ENCODE data around the gene ITGA8.
"Not testable (repeated sequence)": the region's sequence is repeated elsewhere in the genome, so short reads cannot be mapped to it uniquely, and the experiment has no call there.

The ITGA8 gene

GRCh38 chr10:15486404-15486803, 233.3 kb downstream of the ITGA8 start:
- no peak for ATAC-seq

- ATAC-seq, result no peak
These were observed 233.9 kb downstream of the ITGA8 start for GRCh38 chr10:15485684-15486316.

- ATAC-seq, result no peak
These were observed 234.7 kb downstream of the ITGA8 start for GRCh38 chr10:15485027-15485426.

DNA sequence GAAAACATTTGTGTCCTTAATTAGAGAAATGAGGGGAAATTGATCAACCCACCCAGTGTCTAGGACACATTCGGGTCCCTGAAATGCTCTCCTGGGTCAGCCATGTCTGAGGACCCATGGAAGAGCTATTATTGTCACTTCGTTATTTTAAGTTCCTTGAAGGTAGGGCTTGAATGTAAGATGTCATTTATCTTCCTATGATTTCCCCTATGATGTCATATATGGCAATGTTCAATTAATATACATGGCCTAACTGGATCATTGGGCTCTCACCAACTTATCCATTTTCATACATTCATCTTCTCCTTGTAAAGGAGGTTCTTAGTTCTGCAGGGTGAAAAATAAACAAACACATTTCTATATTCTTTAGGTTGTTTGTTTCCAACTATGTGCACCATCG, 235.6 kb downstream of the ITGA8 start:
- no peak for ATAC-seq

DNA sequence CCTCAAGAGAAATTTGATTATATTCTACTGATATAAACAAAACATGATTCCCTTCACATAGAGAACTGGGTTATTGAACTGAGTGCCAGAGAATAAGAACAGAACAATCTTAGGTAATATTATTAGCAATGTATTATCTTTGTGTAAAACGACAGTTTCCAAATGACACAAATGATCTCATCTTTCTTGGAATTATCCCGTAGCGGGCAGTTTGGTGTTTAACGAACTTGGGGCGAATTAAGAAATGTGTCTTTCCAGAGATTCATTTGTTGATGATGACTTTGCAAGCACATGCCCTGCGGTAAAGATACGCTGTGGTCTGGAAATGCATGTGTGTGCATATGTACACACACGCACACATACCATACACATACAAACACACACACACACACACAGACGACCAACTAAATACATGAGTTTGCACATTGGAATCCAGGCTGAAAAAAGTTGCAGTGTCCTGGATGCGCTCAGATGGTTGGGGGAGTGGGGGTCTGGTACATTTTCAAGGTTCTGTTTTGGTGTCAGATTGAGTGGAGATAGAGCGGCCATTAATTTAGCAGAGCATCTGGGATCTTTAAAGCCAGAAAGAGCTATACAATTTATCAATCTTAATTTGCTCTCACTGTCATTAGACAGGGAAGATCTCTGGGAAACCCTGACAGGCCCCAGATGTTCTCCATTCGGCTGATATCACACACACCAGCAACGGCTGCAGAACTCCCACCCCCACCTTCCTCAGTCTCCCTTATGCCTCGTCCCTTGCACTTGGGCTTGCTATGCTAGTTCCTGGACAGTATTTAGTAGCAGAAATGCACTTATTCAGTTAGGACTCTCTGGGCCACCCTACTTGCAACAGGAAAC, 236.3 kb downstream of the ITGA8 start:
- ATAC-seq, result no peak

GRCh38 chr10:15482156-15482555, 237.6 kb downstream of the ITGA8 start:
- ATAC-seq, result no peak

DNA sequence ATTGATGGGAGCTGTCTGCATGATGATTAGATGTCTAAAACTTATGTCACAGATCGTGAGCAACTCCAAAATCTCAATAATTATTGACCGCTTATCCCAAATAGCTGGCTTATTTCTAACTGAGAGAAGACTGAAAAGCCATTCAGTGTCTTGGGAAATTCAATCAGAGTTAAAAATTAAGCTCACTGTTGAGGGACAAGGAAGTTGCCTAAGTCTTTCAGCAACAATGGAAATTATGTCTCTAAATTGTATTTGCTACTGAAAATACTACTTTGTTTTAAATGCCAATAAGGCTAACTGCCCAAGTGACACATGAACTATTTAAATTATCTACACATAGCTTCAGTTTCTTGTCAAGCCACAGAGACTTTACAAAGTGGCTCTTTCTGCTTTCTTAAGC, 240.8 kb downstream of the ITGA8 start:
- no peak for ATAC-seq

- no peak for ATAC-seq
These were observed 241.3 kb downstream of the ITGA8 start for GRCh38 chr10:15478429-15478828.

DNA sequence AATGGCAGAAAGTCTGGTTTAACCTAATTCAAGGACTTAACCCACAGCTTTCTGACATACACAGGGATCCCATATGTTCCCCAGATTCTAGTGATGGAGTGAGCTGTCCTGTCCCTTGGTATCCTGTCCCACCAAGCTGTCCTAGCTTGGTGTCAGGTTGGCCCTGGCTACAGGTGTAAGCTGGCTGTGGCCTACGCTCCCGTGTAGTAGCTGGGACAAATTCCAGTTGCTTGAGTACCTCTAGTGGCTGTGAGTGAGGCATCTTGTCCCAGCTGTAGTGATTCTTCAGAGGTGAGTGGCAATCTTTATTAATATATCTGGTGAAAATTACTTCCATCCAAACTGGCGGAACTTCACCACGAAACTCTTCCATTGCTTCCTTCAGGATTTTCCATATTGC, 243.4 kb downstream of the ITGA8 start:
- ATAC-seq, result no peak

DNA sequence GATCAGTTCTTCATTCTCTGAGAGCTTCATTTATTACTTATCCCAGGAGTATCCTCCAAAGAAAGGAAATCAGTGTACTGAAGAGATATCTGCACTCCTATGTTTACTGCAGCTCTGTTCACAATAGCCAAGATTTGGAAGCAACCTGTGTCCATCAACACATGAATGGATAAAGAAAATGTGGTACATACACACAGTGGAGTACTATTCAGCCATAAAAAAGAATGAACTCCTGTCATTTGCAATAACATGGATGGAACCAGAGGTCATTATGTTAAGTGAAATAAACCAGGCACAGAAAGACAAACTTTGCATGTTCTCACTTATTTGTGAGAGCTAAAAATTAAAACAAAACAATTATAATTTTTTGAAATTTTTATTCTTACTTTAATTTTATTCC, 244.3 kb downstream of the ITGA8 start:
- not testable (repeated sequence) for ATAC-seq

- no peak for ATAC-seq
These were observed 245.1 kb downstream of the ITGA8 start for GRCh38 chr10:15474671-15475070.

GRCh38 chr10:15473396-15473767, 246.3 kb downstream of the ITGA8 start:
- no peak for ATAC-seq

DNA sequence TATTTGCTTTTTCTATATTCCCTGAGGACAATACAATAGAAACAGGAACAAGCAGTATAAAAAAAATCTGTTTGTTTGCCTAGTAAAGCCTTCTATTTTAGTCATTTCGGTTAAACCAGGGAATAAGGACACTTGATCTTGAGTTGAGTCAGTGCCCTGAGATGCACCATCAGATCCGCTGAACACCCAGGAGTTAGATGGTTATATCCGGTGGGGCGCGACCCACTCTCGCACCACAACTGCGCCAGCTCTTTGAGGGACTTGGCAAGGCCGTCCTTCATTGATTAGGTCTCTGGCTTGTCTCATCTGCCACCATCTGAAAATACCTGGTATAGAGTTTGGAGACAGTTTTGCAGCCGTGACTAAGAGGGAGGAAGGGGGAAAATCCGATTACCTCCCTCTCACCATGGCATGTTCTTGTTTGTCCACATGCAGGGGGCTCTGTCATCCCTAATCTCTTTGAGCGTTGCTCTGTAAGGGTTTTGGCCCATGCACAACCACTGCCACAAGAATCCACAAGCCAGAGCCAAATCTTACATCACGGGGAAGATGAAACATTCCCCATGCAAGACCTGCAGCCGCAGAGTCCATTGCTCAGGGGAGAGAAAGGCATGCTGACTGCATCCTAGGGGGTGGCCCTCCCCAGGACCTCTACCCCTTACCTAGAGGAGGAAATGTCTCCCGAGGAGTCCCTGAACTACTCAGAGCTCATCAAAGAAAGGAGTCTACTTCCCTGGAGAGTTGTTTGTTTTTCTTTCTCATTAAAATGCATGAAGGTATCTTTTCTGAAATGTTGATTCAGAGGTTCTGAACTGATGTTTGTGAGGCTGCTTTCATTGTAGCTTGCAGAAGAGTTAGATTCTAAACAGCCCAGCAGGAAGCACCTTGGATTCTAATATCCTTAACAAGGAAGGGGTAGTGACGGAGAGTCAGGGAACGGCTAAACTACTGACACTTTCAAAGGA, 247.0 kb downstream of the ITGA8 start:
- no peak for ATAC-seq

GRCh38 chr10:15472008-15472407, 247.7 kb downstream of the ITGA8 start:
- ATAC-seq, result no peak

DNA sequence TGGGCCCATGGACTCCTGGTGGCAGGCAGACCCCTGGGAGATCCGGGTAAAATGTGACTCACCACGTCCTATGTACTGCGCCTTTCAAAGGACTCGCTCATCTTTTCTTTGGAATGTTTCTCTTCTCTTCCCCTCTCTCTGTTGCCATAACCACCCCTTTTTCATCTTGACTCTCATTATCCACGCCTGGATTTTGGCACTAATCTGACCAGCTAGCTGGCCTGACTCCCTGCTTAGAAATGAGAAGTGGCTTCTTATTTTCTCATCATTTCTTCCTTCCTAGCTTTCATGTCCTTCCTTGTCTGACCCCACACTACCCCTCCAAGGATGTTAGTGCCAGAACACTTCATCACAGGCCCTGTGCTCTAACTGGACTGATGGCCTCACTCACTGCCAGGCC, 250.6 kb downstream of the ITGA8 start:
- ATAC-seq, result no peak

DNA sequence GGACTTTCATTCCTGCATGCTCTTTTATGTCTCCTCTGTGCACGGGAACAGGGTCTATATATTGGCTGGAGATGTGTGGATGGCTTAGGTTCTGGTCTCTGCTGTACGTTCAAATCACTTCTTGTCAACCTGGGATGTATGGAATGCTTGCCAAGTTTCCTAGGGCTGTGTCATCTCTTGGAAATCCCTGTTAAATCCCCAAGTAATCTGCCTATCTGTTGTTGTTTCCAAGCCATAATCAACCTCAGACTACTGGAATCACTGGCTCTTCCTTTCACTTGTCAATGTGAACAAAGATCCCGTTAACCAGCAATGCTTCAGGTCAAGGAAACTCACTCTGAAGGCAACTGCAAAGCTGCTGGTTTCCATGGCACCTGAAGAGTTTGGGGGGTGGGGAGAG, 255.3 kb downstream of the ITGA8 start:
- no peak for ATAC-seq
